ENCODE measurements around the gene RPGRIP1L.

DNA sequence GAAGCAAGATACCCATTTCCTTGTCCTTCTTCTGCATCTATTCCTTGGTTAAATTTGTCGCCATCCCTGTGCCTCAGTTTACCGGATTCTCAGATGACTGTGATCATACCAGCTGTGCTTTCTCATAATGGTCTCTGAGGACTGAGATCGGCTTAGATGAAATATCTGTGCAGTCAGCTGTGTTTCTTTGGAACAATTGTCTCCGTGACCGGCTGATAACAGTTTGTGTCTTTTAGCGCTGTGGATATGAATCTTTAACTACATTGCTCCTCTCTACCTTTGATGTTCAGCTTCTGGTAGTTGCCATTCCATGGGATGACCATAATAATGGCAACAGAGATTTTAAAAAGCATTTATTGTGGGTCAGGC, 770 bp upstream of the RPGRIP1L start:
- TF ChIP-seq, protein P1, sequence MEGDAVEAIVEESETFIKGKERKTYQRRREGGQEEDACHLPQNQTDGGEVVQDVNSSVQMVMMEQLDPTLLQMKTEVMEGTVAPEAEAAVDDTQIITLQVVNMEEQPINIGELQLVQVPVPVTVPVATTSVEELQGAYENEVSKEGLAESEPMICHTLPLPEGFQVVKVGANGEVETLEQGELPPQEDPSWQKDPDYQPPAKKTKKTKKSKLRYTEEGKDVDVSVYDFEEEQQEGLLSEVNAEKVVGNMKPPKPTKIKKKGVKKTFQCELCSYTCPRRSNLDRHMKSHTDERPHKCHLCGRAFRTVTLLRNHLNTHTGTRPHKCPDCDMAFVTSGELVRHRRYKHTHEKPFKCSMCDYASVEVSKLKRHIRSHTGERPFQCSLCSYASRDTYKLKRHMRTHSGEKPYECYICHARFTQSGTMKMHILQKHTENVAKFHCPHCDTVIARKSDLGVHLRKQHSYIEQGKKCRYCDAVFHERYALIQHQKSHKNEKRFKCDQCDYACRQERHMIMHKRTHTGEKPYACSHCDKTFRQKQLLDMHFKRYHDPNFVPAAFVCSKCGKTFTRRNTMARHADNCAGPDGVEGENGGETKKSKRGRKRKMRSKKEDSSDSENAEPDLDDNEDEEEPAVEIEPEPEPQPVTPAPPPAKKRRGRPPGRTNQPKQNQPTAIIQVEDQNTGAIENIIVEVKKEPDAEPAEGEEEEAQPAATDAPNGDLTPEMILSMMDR (IDR thresholded peaks at IDR 0.05): no peak
- no peak for TF ChIP-seq POLR2A (IDR thresholded peaks at IDR 0.05)

Measured in lower leg skin (tissue), 3 donors.